ENCODE results near the gene BAZ2B.

- TF ChIP-seq POLR2AphosphoS5 (IDR thresholded peaks at IDR 0.05; ENCODE audit: low read depth, low read length) (no peak), POLR2A (IDR thresholded peaks at IDR 0.05; ENCODE audit: low read depth, low read length) (no peak), SPI1 (IDR thresholded peaks at IDR 0.05; ENCODE audit: low read depth, low read length) (no peak), TAF1 (IDR thresholded peaks at IDR 0.05; ENCODE audit: low read depth, low read length) (no peak), POU2F2 (IDR thresholded peaks at IDR 0.05; ENCODE audit: low read depth, low read length) (no peak), PAX5 (IDR thresholded peaks at IDR 0.05; ENCODE audit: insufficient read depth, low read length, severe bottlenecking) (no peak)
These were observed 55.1 kb downstream of the BAZ2B start for GRCh38 chr2:159561242-159561641.
